ENCODE measurements around the gene IGFALS.

The IGFALS gene

GRCh38 chr16:1765826-1766225 is 27.7 kb downstream of the IGFALS start:
- TF ChIP-seq, protein P1, sequence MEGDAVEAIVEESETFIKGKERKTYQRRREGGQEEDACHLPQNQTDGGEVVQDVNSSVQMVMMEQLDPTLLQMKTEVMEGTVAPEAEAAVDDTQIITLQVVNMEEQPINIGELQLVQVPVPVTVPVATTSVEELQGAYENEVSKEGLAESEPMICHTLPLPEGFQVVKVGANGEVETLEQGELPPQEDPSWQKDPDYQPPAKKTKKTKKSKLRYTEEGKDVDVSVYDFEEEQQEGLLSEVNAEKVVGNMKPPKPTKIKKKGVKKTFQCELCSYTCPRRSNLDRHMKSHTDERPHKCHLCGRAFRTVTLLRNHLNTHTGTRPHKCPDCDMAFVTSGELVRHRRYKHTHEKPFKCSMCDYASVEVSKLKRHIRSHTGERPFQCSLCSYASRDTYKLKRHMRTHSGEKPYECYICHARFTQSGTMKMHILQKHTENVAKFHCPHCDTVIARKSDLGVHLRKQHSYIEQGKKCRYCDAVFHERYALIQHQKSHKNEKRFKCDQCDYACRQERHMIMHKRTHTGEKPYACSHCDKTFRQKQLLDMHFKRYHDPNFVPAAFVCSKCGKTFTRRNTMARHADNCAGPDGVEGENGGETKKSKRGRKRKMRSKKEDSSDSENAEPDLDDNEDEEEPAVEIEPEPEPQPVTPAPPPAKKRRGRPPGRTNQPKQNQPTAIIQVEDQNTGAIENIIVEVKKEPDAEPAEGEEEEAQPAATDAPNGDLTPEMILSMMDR (conservative IDR thresholded peaks at IDR 0.05) = no peak
- no peak overlapping the region for H3K27ac ChIP-seq

GRCh38 chr16:1764971-1765370 is 28.5 kb downstream of the IGFALS start:
- TF ChIP-seq, protein P1 (conservative IDR thresholded peaks at IDR 0.05) = no peak

GRCh38 chr16:1763521-1764511 is 29.7 kb downstream of the IGFALS start:
- TF ChIP-seq, protein P1 (conservative IDR thresholded peaks at IDR 0.05) = no peak; the same call in 1 of the 2 replicates
- H3K27ac ChIP-seq = no peak overlapping the region

More at GRCh38 chr16:1764971-1765370, 28.5 kb downstream of the IGFALS start:
- no peak overlapping the region for H3K27ac ChIP-seq

DNA sequence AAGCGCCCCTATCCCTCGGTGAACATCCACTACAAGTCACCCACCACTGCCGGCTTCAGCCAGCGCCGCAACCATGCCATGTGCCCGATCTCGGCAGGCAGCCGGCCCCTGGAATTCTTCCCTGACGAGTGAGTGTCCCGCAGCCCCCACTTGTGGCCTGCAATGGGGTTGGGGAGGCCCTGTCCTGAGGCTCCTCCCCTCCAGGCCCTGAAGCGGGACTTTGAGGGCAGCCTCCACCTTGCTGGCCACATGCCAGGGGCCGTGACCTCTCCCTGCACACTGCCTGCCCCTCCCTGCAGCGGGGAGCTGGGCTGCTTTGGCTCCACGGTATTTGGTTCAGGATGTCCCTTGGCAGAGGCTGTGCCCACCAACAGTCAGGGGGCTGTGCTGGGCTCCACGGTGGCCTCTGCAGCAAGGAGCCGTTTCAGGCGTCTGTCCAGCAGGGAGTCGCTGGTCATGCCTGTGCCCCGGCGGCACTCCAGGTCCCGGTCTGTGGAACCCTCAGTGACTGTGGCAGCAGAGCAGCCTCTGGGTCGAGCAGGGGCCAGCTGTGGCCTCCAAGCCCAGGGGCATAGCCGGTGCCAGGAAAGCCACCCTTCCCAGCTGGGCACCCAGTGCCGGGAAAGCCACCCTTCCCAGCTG is 30.5 kb downstream of the IGFALS start:
- H3K27ac ChIP-seq = no peak overlapping the region
- TF ChIP-seq, protein P1 (conservative IDR thresholded peaks at IDR 0.05) = no peak

DNA sequence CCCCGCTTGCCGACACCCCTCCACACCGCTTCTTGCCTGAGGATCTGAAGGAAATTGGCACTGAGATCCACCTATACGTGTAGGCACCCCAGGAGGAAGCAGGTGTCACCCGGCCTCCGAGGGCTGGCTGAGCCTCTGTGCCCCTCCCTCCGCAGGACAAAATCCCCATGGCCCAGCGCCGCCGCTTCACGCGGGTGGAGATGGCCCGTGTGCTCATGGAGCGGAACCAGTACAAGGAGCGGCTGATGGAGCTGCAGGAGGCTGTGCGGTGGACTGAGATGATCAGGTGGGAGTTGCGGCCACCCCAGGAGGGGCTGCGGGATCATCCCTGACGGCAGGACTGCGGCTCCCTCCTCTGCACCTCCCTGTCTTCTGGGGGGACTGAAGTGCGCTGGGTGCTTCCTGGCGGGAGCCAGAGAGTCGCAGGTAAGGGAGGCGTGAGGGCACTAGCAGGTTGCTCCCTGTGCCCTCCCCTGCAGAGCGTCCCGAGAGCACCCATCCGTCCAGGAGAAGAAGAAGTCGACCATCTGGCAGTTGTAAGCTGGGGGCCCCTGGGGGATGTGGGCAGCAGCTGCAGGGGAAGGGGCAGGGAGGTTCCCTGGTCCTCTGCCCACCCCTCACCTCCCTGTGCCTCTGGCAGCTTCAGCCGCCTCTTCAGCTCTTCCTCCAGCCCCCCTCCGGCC is 31.2 kb downstream of the IGFALS start:
- H3K27ac ChIP-seq = no peak overlapping the region
- TF ChIP-seq, protein P1 (conservative IDR thresholded peaks at IDR 0.05) = no peak

DNA sequence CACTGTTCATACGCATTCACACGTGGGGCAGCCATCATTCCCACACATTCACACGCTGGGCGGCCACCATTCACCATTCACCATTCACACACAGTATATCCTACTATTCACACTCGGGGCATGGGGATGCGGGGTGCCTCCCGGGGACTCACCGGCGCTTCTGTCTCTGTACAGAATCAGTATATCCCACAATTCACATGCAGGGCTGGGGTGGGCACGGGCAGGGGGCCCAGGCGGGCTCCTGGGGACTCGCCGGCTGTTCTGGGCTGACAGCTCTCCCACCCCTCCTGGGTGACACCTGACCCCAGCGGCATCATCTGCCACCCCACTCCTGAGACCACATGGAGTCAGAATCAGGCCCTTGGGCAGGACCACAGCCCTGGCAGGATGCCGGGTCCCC is 31.8 kb downstream of the IGFALS start:
- no peak overlapping the region for H3K27ac ChIP-seq
- TF ChIP-seq, protein P1 (conservative IDR thresholded peaks at IDR 0.05) = no peak

DNA sequence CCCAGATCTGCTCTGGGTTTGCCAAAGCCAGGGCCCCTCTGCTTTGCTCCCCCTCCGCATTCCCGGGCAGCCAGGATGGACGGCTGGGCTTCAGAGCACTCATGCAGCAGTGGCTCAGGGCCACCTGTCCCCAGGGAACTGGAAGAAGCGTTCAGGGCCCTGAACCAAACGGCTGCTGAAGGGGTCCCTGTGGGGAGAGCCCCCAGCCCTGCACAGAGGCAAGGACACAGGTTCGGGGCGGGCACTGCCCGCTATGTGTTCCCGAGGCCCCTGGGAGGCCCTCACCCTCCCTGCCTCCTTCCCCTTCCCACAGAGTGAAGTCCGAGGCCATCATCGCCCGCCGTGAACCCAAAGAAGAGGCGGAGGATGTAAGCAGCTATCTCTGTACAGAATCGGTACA is 32.6 kb downstream of the IGFALS start:
- TF ChIP-seq, protein P1 (conservative IDR thresholded peaks at IDR 0.05) = no peak

More for the DNA sequence above, 32.6 kb downstream of the IGFALS start:
- no peak overlapping the region for H3K27ac ChIP-seq
